Mononuclear cell (primary cell): ENCODE measurements around the gene GLDN. TPM values are rescaled to one million over a fixed set of nuclear protein-coding genes. Genes with fewer than 3 reads are reported as not detected.
"Not testable (repeated sequence)": the region's sequence is repeated elsewhere in the genome, so short reads cannot be mapped to it uniquely, and the experiment has no call there.

Experiments
- H3K27me3 ChIP-seq: 2 replicates; pipeline ENCODE4 v1.6.0; 2011; ENCODE audit warnings: low read length, control low read depth; ENCODE audit not compliant: insufficient read depth
- H3K4me1 ChIP-seq: 2 replicates; pipeline ENCODE4 v1.5.1; 2011; ENCODE audit warnings: mild to moderate bottlenecking, low read length, control low read depth; ENCODE audit not compliant: insufficient read depth
- H3K4me3 ChIP-seq: 2 replicates; pipeline ENCODE4 v1.5.1; 2011; ENCODE audit warnings: mild to moderate bottlenecking, low read length, moderate library complexity
- H3K9me3 ChIP-seq: 2 replicates; pipeline ENCODE4 v1.5.1; 2011; ENCODE audit warnings: low read depth, mild to moderate bottlenecking, control low read depth, low read length
- total RNA-seq: library from RNA; depleted of rRNA; stranded (reverse); fragments of >200 nt; gene quantifications from one replicate; pipeline ENCODE4 v1.2.3, GENCODE V29; 2012

Gene GLDN
- total RNA-seq, 1 donor: 0.10 TPM

- Histone ChIP-seq H3K4me1 (peaks cover 10% of the 10 kb centered on the region), H3K4me3 (no peak overlapping the region), H3K27me3 (peaks cover 7% of the 10 kb centered on the region), H3K9me3 (no peaks in the 10 kb centered on the region)
Measured at GRCh38 chr15:51405693-51406523, 64.5 kb downstream of the GLDN start.

GRCh38 chr15:51414256-51414860 is 72.9 kb downstream of the GLDN start:
- Histone ChIP-seq H3K27me3 (no peaks in the 10 kb centered on the region), H3K9me3 (no peaks in the 10 kb centered on the region), H3K4me1 (no peaks in the 10 kb centered on the region), H3K4me3 (no peak overlapping the region)

- Histone ChIP-seq H3K9me3 (no peaks in the 10 kb centered on the region), H3K4me3 (no peak overlapping the region), H3K4me1 (no peaks in the 10 kb centered on the region), H3K27me3 (no peaks in the 10 kb centered on the region)
Measured at GRCh38 chr15:51416129-51416528, 74.7 kb downstream of the GLDN start.

- not testable (repeated sequence) for H3K27me3 ChIP-seq, H3K4me3 ChIP-seq, H3K4me1 ChIP-seq, H3K9me3 ChIP-seq
Measured at GRCh38 chr15:51423040-51423439, 81.6 kb downstream of the GLDN start.

- Histone ChIP-seq H3K9me3 (no peaks in the 10 kb centered on the region), H3K27me3 (peaks cover 4% of the 10 kb centered on the region), H3K4me1 (no peaks in the 10 kb centered on the region)
Measured at GRCh38 chr15:51424780-51425179, 83.3 kb downstream of the GLDN start.

GRCh38 chr15:51425517-51426040 is 84.1 kb downstream of the GLDN start:
- Histone ChIP-seq H3K4me3 (no peak overlapping the region), H3K4me1 (no peaks in the 10 kb centered on the region), H3K27me3 (peaks cover 4% of the 10 kb centered on the region), H3K9me3 (no peaks in the 10 kb centered on the region)

More at GRCh38 chr15:51424780-51425179, 83.3 kb downstream of the GLDN start:
- no peak overlapping the region for H3K4me3 ChIP-seq

- H3K4me3 ChIP-seq: no peak overlapping the region
- no peaks in the 10 kb centered on the region for H3K27me3 ChIP-seq
- H3K4me1 ChIP-seq: no peaks in the 10 kb centered on the region
- H3K9me3 ChIP-seq: no peaks in the 10 kb centered on the region
Measured at GRCh38 chr15:51438526-51438925, 97.1 kb downstream of the GLDN start.

- no peak overlapping the region for H3K4me3 ChIP-seq
- H3K9me3 ChIP-seq: no peaks in the 10 kb centered on the region
- no peaks in the 10 kb centered on the region for H3K4me1 ChIP-seq
- no peaks in the 10 kb centered on the region for H3K27me3 ChIP-seq
Measured at GRCh38 chr15:51443282-51443914, 101.9 kb downstream of the GLDN start.

GRCh38 chr15:51444112-51444511 is 102.7 kb downstream of the GLDN start:
- Histone ChIP-seq H3K4me1 (no peaks in the 10 kb centered on the region), H3K27me3 (no peaks in the 10 kb centered on the region), H3K4me3 (no peak overlapping the region), H3K9me3 (no peaks in the 10 kb centered on the region)

GRCh38 chr15:51444807-51445206 is 103.4 kb downstream of the GLDN start:
- Histone ChIP-seq H3K9me3 (no peaks in the 10 kb centered on the region), H3K4me1 (no peaks in the 10 kb centered on the region), H3K4me3 (no peak overlapping the region), H3K27me3 (no peaks in the 10 kb centered on the region)

GRCh38 chr15:51446029-51446744 is 104.7 kb downstream of the GLDN start:
- not testable (repeated sequence) for H3K4me1 ChIP-seq, H3K27me3 ChIP-seq

GRCh38 chr15:51447855-51448621 is 106.6 kb downstream of the GLDN start:
- H3K27me3 ChIP-seq: no peaks in the 10 kb centered on the region
- H3K4me3 ChIP-seq: no peak overlapping the region
- no peaks in the 10 kb centered on the region for H3K4me1 ChIP-seq
- no peaks in the 10 kb centered on the region for H3K9me3 ChIP-seq

More at GRCh38 chr15:51446029-51446744, 104.7 kb downstream of the GLDN start:
- not testable (repeated sequence) for H3K9me3 ChIP-seq, H3K4me3 ChIP-seq

GRCh38 chr15:51448622-51449399 is 107.4 kb downstream of the GLDN start:
- Histone ChIP-seq H3K4me1 (no peaks in the 10 kb centered on the region), H3K27me3 (no peaks in the 10 kb centered on the region), H3K4me3 (no peak overlapping the region), H3K9me3 (no peaks in the 10 kb centered on the region)

GRCh38 chr15:51450001-51450400 is 108.5 kb downstream of the GLDN start:
- H3K4me3 ChIP-seq: no peak overlapping the region
- H3K9me3 ChIP-seq: no peaks in the 10 kb centered on the region
- no peaks in the 10 kb centered on the region for H3K27me3 ChIP-seq
- H3K4me1 ChIP-seq: no peaks in the 10 kb centered on the region
